Activated CD4-positive, alpha-beta T cell treated with anti-CD3 and anti-CD28 coated beads for 24 hours (primary cell): ENCODE results near the gene ZC3H12C.
"Not testable (repeated sequence)": the region's sequence is repeated elsewhere in the genome, so short reads cannot be mapped to it uniquely, and the experiment has no call there.

ENCODE experiments used
- DNase-seq, 2 donors: peaks; one replicate each; pipeline ENCODE4 v3.0.0-alpha.2; 2020; ENCODE audit warnings: low read depth in 2 of 2

ZC3H12C gene

DNA sequence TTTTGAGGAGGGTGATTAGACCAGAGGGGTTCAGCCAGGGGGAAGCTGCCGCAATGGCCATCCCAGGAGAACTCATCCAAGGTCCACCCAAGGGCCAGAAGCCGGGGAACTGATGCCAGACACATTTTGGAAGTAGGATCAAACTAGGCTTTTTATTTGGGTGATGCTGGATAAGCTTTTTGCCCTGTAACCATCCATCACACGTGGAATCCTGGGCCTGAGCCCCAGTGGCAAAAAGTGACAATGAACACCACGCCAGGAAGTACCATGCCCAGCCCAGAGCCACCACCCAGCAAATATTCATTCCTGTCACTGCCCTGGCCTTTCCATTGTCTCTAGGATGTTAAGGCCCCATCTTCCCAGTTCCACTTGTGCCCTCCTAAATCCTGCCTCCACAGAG is 85.9 kb downstream of the ZC3H12C start:
- DNase-seq: no peak

DNA sequence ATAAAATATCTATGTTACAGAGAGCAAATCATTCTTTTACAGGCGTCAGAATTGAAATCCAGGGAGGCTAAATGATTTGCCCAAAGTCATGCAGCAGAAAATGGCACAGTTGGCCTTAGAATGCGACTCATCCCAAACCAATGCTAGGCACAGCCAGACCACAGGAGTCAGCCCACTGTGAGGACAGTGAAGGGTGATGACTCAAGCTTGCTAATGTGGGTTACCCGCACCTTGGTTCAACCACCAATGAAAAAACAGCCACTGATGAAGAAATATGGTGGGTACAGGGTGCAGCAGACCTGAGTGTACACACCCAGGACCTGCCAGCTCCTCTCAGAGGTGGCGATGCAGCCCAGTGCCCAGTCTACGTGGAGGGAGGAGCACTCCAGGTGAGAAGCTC is 89.7 kb downstream of the ZC3H12C start:
- DNase-seq: no peak

GRCh38 chr11:110184456-110184855 is 91.3 kb downstream of the ZC3H12C start:
- no peak for DNase-seq

DNA sequence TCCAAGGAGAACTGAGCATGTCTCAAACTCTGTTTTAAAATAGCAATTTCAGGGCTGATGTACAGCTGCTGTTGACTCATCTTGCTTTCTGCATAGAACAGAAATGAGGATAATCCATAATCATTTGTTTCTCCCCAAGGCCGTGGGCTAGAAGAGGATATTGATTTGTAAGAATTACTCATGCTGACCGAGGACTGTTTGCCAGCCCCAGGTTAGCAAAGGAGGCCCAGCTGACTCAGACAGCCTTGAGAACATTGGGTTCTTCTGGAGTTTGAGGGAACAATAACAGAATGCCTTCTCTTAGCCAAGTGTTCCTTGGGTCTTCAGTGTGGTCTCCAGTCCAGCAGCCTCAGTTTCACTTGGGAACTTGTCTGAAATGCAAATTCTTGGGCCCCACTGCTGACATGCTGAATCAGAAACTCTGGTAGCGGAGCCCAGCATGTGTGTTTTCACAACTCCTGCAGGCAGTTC is 92.0 kb downstream of the ZC3H12C start:
- DNase-seq: no peak

- no peak for DNase-seq
Observed at GRCh38 chr11:110185599-110185998, 92.4 kb downstream of the ZC3H12C start.

- no peak for DNase-seq
Observed at GRCh38 chr11:110186456-110186855, 93.3 kb downstream of the ZC3H12C start.

DNA sequence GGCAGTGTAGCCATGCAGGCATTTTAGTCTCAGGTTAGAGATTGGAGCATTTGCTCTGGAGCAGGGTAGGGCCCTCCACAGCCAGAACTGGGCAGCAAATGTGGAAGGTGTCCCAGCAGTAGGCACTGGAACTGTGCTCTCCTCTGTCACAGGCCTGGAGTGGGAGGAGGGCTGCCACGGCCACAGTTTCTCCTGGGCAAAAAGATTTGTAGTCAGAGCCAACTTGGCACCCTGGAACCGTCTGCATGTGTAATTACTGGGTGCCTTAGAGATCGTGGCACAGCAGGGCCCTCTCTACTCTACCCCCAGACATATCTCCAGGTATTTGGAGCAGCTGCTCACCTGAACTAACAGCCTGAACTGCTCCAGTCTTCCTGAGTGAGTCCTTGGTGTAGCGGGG is 93.7 kb downstream of the ZC3H12C start:
- DNase-seq: no peak

DNA sequence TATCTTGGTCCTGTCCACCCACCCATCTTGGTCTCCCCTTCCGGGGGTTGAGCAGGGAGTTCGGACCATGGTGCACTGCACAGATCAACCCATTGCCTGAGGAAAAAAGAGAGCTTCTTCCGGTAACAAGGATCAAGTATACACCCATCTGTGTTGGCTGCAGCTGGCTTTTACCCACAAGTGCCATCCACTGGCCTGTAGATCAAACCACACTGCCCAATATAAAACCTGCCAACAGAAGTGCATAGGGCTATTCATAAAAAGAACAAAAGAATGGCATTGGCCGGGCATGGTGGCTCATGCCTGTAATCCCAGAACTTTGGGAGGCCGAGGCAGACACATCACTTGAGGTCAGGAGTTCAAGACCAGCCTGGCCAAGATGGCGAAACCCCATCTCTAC is 94.5 kb downstream of the ZC3H12C start:
- DNase-seq: no peak

- DNase-seq: no peak
Observed at GRCh38 chr11:110190885-110191284, 97.7 kb downstream of the ZC3H12C start.

GRCh38 chr11:110192604-110193282 is 99.6 kb downstream of the ZC3H12C start:
- DNase-seq: not testable (repeated sequence)

DNA sequence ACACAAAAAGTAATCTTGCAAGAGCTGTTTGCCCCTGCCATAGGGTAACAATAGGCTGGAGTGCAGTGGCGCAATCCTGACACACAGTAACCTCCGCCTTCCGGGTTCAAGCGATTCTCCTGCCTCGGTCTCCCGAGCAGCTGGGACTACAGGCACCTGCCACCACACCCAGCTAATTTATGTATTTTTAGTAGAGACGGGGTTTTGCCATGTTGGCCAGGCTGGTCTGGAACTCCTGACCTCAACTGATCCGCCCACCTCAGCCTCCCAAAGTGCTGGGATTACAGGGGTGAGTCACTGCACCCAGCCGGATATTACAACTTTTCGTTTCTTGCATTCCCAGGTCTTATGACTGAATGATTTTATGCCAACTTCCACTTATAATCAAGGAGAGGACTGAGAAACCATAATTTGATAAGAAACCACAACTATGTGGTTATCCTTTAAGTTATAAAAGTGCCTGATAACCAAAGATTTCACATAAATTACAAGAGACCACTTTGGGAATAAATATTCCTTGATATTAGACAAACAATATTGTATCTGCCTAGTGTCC is 101.1 kb downstream of the ZC3H12C start:
- DNase-seq: not testable (repeated sequence)

DNA sequence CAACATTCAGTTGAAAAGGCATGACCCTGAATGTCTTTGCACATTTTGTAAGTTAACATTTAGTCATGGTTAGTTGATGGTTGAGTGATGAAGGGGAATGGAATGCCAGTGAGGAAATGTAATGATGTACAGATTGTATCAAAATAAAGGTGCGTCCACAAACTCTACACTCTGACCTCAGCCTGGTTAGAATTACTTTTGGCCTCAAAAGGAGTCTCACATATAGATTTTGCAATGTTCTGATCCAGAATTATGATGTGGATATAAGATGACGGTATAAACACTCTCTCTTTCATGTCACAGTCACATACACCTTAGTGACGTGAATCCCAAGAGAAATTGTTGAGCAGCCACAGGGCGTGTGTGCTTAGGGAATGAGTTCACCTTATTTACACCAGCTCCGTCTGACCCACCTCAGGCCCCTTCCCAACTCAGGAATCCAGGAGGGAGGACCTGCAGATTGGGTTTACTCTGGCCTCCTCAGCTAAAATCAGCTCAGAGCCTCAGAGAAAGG is 103.1 kb downstream of the ZC3H12C start:
- no peak for DNase-seq

GRCh38 chr11:110196884-110197420 is 103.8 kb downstream of the ZC3H12C start:
- no peak for DNase-seq

DNA sequence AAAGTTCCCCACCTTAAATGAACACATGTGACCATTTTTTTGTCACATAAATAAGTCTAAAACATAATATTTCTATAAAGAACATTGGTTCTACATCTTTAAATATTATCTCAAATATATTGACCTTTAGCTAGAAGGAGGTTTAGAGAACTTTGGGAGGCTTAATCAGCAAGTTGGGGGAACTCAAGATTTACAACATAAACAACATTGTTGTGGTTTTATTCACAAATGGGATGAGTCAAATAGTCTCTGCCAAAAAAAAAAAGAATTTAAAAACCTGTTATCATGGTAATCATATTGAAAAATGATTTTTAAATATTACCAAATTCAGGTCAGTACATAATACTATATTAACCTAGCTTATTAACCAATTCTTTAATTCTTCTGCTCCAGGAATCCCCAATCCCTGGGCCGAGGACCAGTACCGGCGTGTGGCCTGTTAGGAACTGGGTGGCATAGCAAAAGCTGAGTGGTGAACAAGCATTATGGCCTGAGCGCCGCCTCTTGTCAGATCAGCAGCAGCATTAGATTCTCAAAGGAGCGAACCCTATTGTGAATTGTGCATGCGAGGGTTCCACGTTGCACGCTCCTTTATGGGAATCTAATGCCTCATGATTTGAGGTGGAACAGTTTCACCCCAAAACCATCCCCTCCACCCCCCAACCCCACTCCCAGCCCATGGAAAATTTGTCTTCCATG is 105.0 kb downstream of the ZC3H12C start:
- DNase-seq: no peak

GRCh38 chr11:110199184-110199981 is 106.2 kb downstream of the ZC3H12C start:
- no peak for DNase-seq

- DNase-seq: no peak
Observed at GRCh38 chr11:110200241-110200640, 107.0 kb downstream of the ZC3H12C start.

DNA sequence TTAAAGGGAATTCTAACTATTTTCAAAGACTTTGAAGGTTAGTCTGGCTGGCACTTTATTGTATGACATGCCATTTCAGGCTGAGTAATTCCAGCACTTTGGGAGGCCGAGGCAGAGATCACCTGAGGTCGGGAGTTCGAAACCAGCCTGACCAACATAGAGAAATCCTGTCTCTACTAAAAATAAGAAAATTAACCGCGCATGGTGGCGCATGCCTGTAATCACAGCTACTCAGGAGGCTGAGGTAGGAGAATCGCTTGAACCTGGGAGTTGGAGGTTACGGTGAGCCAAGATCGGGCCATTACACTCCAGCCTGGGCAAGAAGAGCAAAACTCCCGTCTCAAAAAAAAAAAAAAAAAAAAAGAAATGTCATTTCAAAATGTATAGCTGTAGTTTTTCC is 107.6 kb downstream of the ZC3H12C start:
- DNase-seq: no peak

- DNase-seq: no peak
Observed at GRCh38 chr11:110207123-110207522, 113.9 kb downstream of the ZC3H12C start.

GRCh38 chr11:110208678-110209312 is 115.6 kb downstream of the ZC3H12C start:
- not testable (repeated sequence) for DNase-seq

- not testable (repeated sequence) for DNase-seq
Observed at GRCh38 chr11:110209313-110209694, 116.1 kb downstream of the ZC3H12C start.

DNA sequence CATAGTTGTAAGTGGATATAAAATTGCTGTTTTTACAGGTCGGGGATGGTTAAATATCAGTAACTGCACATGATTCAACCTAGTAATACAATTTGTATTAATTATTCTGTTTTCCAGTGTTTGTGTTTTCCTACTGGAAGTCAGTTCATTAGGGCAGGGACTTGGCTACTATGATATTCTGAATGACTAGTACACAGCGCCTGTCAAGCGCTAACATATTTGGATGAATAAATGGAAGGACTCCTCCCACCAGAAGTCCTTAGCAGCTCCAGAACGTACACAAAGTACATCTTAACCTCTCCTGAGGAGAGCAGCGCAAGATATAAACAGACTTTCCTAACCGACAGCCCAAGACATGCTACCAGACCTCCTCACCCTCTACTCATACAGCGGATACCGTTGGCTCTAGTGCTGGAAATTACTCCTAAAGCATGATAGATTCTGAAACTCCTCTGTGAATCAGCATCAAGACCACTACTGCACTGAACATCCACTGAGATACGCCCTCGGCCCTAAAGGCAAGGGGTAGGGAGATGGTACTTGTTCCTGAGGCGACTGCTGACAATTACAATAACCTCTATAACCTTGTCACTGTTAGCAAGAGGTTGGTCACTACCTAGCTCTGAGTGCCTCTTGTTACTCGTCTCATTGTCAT is 124.2 kb downstream of the ZC3H12C start:
- DNase-seq: no peak
